Kidney epithelial cell (primary cell): ENCODE measurements around the gene UNC119B. TPM values are rescaled to one million over a fixed set of nuclear protein-coding genes. Genes with fewer than 3 reads are reported as not detected.

Source experiments
- DNase-seq: peaks from one replicate; pipeline ENCODE4 v3.0.0-alpha.2; 2010; ENCODE audit warnings: low read depth
- H3K27me3 ChIP-seq: 2 replicates; pipeline ENCODE4 v1.6.0; 2011; ENCODE audit warnings: low read length; ENCODE audit not compliant: control insufficient read depth, insufficient read depth
- H3K36me3 ChIP-seq: 2 replicates; pipeline ENCODE4 v1.5.1; 2011; ENCODE audit warnings: low read length; ENCODE audit not compliant: control insufficient read depth, insufficient read depth
- H3K4me3 ChIP-seq: 2 replicates; pipeline ENCODE4 v1.5.1; 2011; ENCODE audit warnings: low read depth, mild to moderate bottlenecking, control low read depth, low read length
- total RNA-seq: library from RNA; depleted of rRNA; stranded (reverse); fragments of >200 nt; gene quantifications from 2 replicates; pipeline ENCODE4 v1.2.3, GENCODE V29; 2015
- TF ChIP-seq, protein P1 (sequence below): IDR thresholded peaks from 2 replicates; pipeline ENCODE4 v1.5.1; 2011; ENCODE audit warnings: mild to moderate bottlenecking, moderate library complexity, low read length, control low read depth, inconsistent platforms; ENCODE audit not compliant: insufficient read depth, poor library complexity, severe bottlenecking

UNC119B gene
- total RNA-seq, 1 donor from 2014 or later: 22.8 TPM

- DNase-seq: no peak
- Histone ChIP-seq H3K4me3 (no peak overlapping the region), H3K27me3 (no peaks in the 10 kb centered on the region), H3K36me3 (no peaks in the 10 kb centered on the region)
- TF ChIP-seq, protein P1, sequence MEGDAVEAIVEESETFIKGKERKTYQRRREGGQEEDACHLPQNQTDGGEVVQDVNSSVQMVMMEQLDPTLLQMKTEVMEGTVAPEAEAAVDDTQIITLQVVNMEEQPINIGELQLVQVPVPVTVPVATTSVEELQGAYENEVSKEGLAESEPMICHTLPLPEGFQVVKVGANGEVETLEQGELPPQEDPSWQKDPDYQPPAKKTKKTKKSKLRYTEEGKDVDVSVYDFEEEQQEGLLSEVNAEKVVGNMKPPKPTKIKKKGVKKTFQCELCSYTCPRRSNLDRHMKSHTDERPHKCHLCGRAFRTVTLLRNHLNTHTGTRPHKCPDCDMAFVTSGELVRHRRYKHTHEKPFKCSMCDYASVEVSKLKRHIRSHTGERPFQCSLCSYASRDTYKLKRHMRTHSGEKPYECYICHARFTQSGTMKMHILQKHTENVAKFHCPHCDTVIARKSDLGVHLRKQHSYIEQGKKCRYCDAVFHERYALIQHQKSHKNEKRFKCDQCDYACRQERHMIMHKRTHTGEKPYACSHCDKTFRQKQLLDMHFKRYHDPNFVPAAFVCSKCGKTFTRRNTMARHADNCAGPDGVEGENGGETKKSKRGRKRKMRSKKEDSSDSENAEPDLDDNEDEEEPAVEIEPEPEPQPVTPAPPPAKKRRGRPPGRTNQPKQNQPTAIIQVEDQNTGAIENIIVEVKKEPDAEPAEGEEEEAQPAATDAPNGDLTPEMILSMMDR: no peak
Observed at GRCh38 chr12:120758798-120759590, 48.7 kb downstream of the UNC119B start.

GRCh38 chr12:120759591-120760348 lies 49.5 kb downstream of the UNC119B start:
- TF ChIP-seq, protein P1: no peak
- Histone ChIP-seq H3K4me3 (no peak overlapping the region), H3K36me3 (no peaks in the 10 kb centered on the region), H3K27me3 (no peaks in the 10 kb centered on the region)
- no peak for DNase-seq

DNA sequence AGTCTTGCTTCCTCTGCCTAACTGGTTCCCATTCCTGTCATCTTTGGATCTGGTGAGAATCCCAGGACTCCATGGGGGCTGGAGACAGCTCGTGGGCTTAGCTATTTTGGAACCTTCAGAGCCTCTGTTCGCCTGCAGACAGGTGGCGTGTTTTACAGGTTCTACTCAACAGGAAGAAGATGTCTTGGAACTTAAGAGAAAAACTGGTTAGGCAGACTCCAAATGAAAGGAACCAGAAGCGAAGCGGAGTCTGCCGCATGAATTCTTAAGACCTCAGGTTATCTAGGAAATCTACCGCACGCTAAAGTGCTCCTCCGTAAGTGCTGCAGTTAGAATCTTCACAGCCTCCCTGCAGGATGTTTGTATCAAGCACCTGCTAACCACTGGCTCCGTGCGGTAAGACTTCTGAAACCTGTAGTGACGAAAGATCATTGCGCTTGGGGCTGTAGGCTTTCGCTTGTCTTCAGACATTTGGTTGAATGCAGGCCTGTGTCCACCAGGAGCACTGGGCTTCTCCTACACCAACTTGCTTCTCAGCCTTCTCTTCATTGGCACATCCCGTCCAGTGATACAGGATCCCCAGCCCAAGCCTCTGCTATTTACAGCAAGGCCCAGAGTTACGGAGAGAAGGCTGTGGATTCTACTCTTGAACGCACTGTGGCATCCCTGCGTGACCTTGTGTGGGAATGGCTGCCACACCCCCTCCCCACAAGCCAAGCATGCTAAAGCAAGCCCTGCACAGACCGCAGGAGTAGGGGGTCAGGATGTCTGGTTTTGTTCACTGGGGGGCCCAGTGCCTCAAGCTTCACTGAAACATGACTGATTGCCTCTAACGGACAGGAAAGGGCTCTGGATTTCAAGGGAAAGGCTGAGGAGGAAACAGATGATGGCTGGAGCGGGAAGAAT lies 50.3 kb downstream of the UNC119B start:
- Histone ChIP-seq H3K36me3 (no peaks in the 10 kb centered on the region), H3K4me3 (no peak overlapping the region), H3K27me3 (no peaks in the 10 kb centered on the region)
- no peak for DNase-seq
- TF ChIP-seq, protein P1: no peak

GRCh38 chr12:120761519-120761934 lies 51.3 kb downstream of the UNC119B start:
- Histone ChIP-seq H3K27me3 (no peaks in the 10 kb centered on the region), H3K36me3 (no peaks in the 10 kb centered on the region), H3K4me3 (no peak overlapping the region)
- TF ChIP-seq, protein P1: no peak
- peak; percentile 60 for DNase-seq

- DNase-seq: no peak
- Histone ChIP-seq H3K27me3 (no peaks in the 10 kb centered on the region), H3K36me3 (no peaks in the 10 kb centered on the region), H3K4me3 (no peak overlapping the region)
- TF ChIP-seq, protein P1: no peak
Observed at GRCh38 chr12:120762086-120762485, 51.8 kb downstream of the UNC119B start.
